ENCODE measurements around the gene SKAP1.

Gene SKAP1

GRCh38 chr17:48469227-48469626, 39.2 kb upstream of the SKAP1 start:
- Histone ChIP-seq H3K9me3 (replicated peaks in 1 of 11) (no peaks in the 10 kb centered on the region), H3K4me3 (no peak overlapping the region), H3K4me2 (peak overlapping the region in 3 of 11 experiments; percentile 66 to 79 (median 73); a peak in 5 of 22 replicates), H3K4me1 (peaks cover 0 to 46% (median 30%) of the 10 kb centered on the region in 10 experiments; a peak in 14 of 20 replicates), H3K9ac (no peak overlapping the region), H3K27me3 (peaks cover 0 to 8% (median 0%) of the 10 kb centered on the region in 11 experiments; a peak in 4 of 22 replicates), H3K36me3 (no peaks in the 10 kb centered on the region), H4K20me1 (no peaks in the 10 kb centered on the region; a peak in 1 of 22 replicates), H3K27ac (no peak overlapping the region)
- no peak for TF ChIP-seq Cebpa-rat (IDR thresholded peaks at IDR 0.05)

- H3K4me1 ChIP-seq = peaks cover 0 to 46% (median 30%) of the 10 kb centered on the region in 10 experiments; a peak in 14 of 20 replicates
- no peak for TF ChIP-seq Cebpa-rat (IDR thresholded peaks at IDR 0.05)
- H3K9me3 ChIP-seq (replicated peaks in 1 of 11) = no peaks in the 10 kb centered on the region
- peaks cover 0 to 8% (median 0%) of the 10 kb centered on the region in 11 experiments; a peak in 4 of 22 replicates for H3K27me3 ChIP-seq
- no peaks in the 10 kb centered on the region; a peak in 1 of 22 replicates for H4K20me1 ChIP-seq
- peak overlapping the region in 5 of 11 experiments; percentile 9 to 32 (median 18); a peak in 6 of 22 replicates for H3K4me2 ChIP-seq
- no peak overlapping the region for H3K4me3 ChIP-seq
- H3K27ac ChIP-seq = no peak overlapping the region
- H3K9ac ChIP-seq = no peak overlapping the region
- no peaks in the 10 kb centered on the region for H3K36me3 ChIP-seq
These were observed 38.3 kb upstream of the SKAP1 start for GRCh38 chr17:48468299-48468698.

- no peak overlapping the region for H3K4me2 ChIP-seq
- H3K9me3 ChIP-seq (replicated peaks in 1 of 11) = no peaks in the 10 kb centered on the region
- no peak overlapping the region for H3K9ac ChIP-seq
- no peaks in the 10 kb centered on the region for H3K36me3 ChIP-seq
- no peak for TF ChIP-seq Cebpa-rat (IDR thresholded peaks at IDR 0.05)
- no peak overlapping the region for H3K27ac ChIP-seq
- no peaks in the 10 kb centered on the region for H3K27me3 ChIP-seq
- H4K20me1 ChIP-seq = no peaks in the 10 kb centered on the region; a peak in 2 of 22 replicates
- H3K4me3 ChIP-seq = no peak overlapping the region
- peaks cover 0 to 25% (median 14%) of the 10 kb centered on the region in 10 experiments; a peak in 13 of 20 replicates for H3K4me1 ChIP-seq
These were observed 35.9 kb upstream of the SKAP1 start for GRCh38 chr17:48465884-48466283.

- no peak for TF ChIP-seq Cebpa-rat (IDR thresholded peaks at IDR 0.05)
- no peak overlapping the region for H3K4me2 ChIP-seq
- H4K20me1 ChIP-seq = no peaks in the 10 kb centered on the region; a peak in 2 of 22 replicates
- no peaks in the 10 kb centered on the region for H3K9me3 ChIP-seq (replicated peaks in 1 of 11)
- H3K9ac ChIP-seq = no peak overlapping the region
- no peak overlapping the region for H3K4me3 ChIP-seq
- no peak overlapping the region for H3K27ac ChIP-seq
- no peaks in the 10 kb centered on the region for H3K27me3 ChIP-seq
- H3K36me3 ChIP-seq = no peaks in the 10 kb centered on the region
- peaks cover 0 to 11% (median 2%) of the 10 kb centered on the region in 10 experiments; a peak in 7 of 20 replicates for H3K4me1 ChIP-seq
These were observed 33.5 kb upstream of the SKAP1 start for GRCh38 chr17:48463526-48463925.

GRCh38 chr17:48462946-48463345, 32.9 kb upstream of the SKAP1 start:
- Histone ChIP-seq H3K9me3 (replicated peaks in 1 of 11) (no peaks in the 10 kb centered on the region), H3K27me3 (no peaks in the 10 kb centered on the region), H3K4me1 (peaks cover 0 to 8% (median 2%) of the 10 kb centered on the region in 10 experiments; a peak in 6 of 20 replicates), H3K9ac (no peak overlapping the region), H3K4me2 (no peak overlapping the region), H3K36me3 (no peaks in the 10 kb centered on the region), H3K4me3 (no peak overlapping the region), H4K20me1 (no peaks in the 10 kb centered on the region; a peak in 2 of 22 replicates), H3K27ac (no peak overlapping the region)
- TF ChIP-seq Cebpa-rat (IDR thresholded peaks at IDR 0.05) = no peak

GRCh38 chr17:48460052-48460451, 30.0 kb upstream of the SKAP1 start:
- H3K36me3 ChIP-seq = no peaks in the 10 kb centered on the region
- H3K27me3 ChIP-seq = peaks cover 0 to 15% (median 0%) of the 10 kb centered on the region in 11 experiments; a peak in 2 of 22 replicates
- no peaks in the 10 kb centered on the region; a peak in 2 of 22 replicates for H4K20me1 ChIP-seq
- H3K9ac ChIP-seq = no peak overlapping the region
- no peak for TF ChIP-seq Cebpa-rat (IDR thresholded peaks at IDR 0.05)
- H3K27ac ChIP-seq = no peak overlapping the region
- H3K9me3 ChIP-seq (replicated peaks in 1 of 11) = peaks cover 3 to 8% (median 5%) of the 10 kb centered on the region in 11 experiments; a peak in 21 of 22 replicates
- peaks cover 3 to 14% (median 12%) of the 10 kb centered on the region in 10 experiments; a peak in 14 of 20 replicates for H3K4me1 ChIP-seq
- H3K4me2 ChIP-seq = no peak overlapping the region
- no peak overlapping the region for H3K4me3 ChIP-seq

- peaks cover 3 to 14% (median 12%) of the 10 kb centered on the region in 10 experiments; a peak in 14 of 20 replicates for H3K4me1 ChIP-seq
- H3K9me3 ChIP-seq (replicated peaks in 1 of 11) = peaks cover 9 to 16% (median 12%) of the 10 kb centered on the region in 11 experiments
- H3K36me3 ChIP-seq = no peaks in the 10 kb centered on the region
- no peak overlapping the region for H3K9ac ChIP-seq
- H3K4me3 ChIP-seq = no peak overlapping the region
- H4K20me1 ChIP-seq = no peaks in the 10 kb centered on the region; a peak in 2 of 22 replicates
- peaks cover 0 to 16% (median 0%) of the 10 kb centered on the region in 11 experiments; a peak in 2 of 22 replicates for H3K27me3 ChIP-seq
- no peak overlapping the region for H3K27ac ChIP-seq
- no peak overlapping the region for H3K4me2 ChIP-seq
- no peak for TF ChIP-seq Cebpa-rat (IDR thresholded peaks at IDR 0.05)
These were observed 29.2 kb upstream of the SKAP1 start for GRCh38 chr17:48459070-48459844.

- Histone ChIP-seq H3K9me3 (replicated peaks in 1 of 11) (peaks cover 9 to 19% (median 14%) of the 10 kb centered on the region in 11 experiments), H3K9ac (no peak overlapping the region), H3K27ac (no peak overlapping the region), H3K4me3 (no peak overlapping the region), H3K36me3 (no peaks in the 10 kb centered on the region), H3K4me1 (peaks cover 3 to 30% (median 21%) of the 10 kb centered on the region in 10 experiments; a peak in 17 of 20 replicates), H3K4me2 (peak overlapping the region in 7 of 11 experiments; percentile 4 to 61 (median 53); a peak in 11 of 22 replicates), H4K20me1 (no peaks in the 10 kb centered on the region), H3K27me3 (peaks cover 0 to 26% (median 0%) of the 10 kb centered on the region in 11 experiments; a peak in 2 of 22 replicates)
- no peak for TF ChIP-seq Cebpa-rat (IDR thresholded peaks at IDR 0.05)
These were observed 27.2 kb upstream of the SKAP1 start for GRCh38 chr17:48457080-48457836.

Measured in BLaER1 treated with 17β-estradiol and CSF1 and Interleukin-3, amounts not matched to agents 10 nM and 100 nM (cell line).